WTC11 (cell line): ENCODE results near the gene SEC14L6.

Experiments used
- CBFB ChIP-seq: sonication (generic); formaldehyde crosslinking; IDR thresholded peaks from 2 replicates; pipeline ENCODE4 v1.8.1; 2022; ENCODE audit warnings: mild to moderate bottlenecking, low read depth, missing genetic modification reagents
- NFE2L1 ChIP-seq: sonication (generic); formaldehyde crosslinking; IDR thresholded peaks from 2 replicates; pipeline ENCODE4 v1.8.1; 2023; ENCODE audit warnings: missing genetic modification reagents
- NR1H2 ChIP-seq: sonication (generic); formaldehyde crosslinking; IDR thresholded peaks from 2 replicates; pipeline ENCODE4 v1.9.0; 2021; ENCODE audit warnings: mild to moderate bottlenecking, moderate library complexity, missing genetic modification reagents
- NR3C1 ChIP-seq: sonication (generic); formaldehyde crosslinking; conservative IDR thresholded peaks from 2 replicates; pipeline ENCODE4 v1.8.1; 2023; ENCODE audit warnings: low read depth, mild to moderate bottlenecking, missing genetic modification reagents
- SMAD3 ChIP-seq: sonication (generic); formaldehyde crosslinking; IDR thresholded peaks from 2 replicates; pipeline ENCODE4 v1.8.0; 2022; ENCODE audit warnings: missing genetic modification reagents, mild to moderate bottlenecking, borderline replicate concordance
- SP1 ChIP-seq: sonication (generic); formaldehyde crosslinking; conservative IDR thresholded peaks from 2 replicates; pipeline ENCODE4 v1.8.1; 2022; ENCODE audit warnings: missing genetic modification reagents
- TCF7 ChIP-seq: sonication (generic); formaldehyde crosslinking; IDR thresholded peaks from 2 replicates; pipeline ENCODE4 v1.8.0; 2022; ENCODE audit warnings: mild to moderate bottlenecking, low read depth, missing genetic modification reagents, moderate library complexity
- TEAD4 ChIP-seq: sonication (generic); formaldehyde crosslinking; IDR thresholded peaks from 2 replicates; pipeline ENCODE4 v1.8.0; 2022; ENCODE audit warnings: mild to moderate bottlenecking, missing genetic modification reagents
- TP53 ChIP-seq: sonication (generic); formaldehyde crosslinking; IDR thresholded peaks from 2 replicates; pipeline ENCODE4 v1.8.1; 2023; ENCODE audit warnings: mild to moderate bottlenecking, missing genetic modification reagents
- TF ChIP-seq, protein P1 (sequence below): fragments of 200-600 bp; IDR thresholded peaks from 2 replicates; pipeline ENCODE4 v1.8.0; 2022; ENCODE audit warnings: antibody characterized with exemption
- TF ChIP-seq, protein P2 (sequence below): fragments of 250-450 bp; sonication (Bioruptor Pico); conservative IDR thresholded peaks from 2 replicates; pipeline ENCODE4 v1.9.0; 2021; ENCODE audit warnings: mild to moderate bottlenecking
- TF ChIP-seq, protein P3 (sequence below): fragments of 250-450 bp; sonication (Bioruptor Pico); IDR thresholded peaks from 2 replicates; pipeline ENCODE4 v1.9.0; 2021; ENCODE audit warnings: moderate library complexity, mild to moderate bottlenecking, inconsistent platforms, borderline replicate concordance
- TF ChIP-seq, protein P4 (sequence below): sonication (generic); formaldehyde crosslinking; IDR thresholded peaks from 2 replicates; pipeline ENCODE4 v1.8.1; 2022; ENCODE audit warnings: missing genetic modification reagents, borderline replicate concordance
- TF ChIP-seq, protein P5 (sequence below): sonication (generic); formaldehyde crosslinking; IDR thresholded peaks from 2 replicates; pipeline ENCODE4 v1.8.1; 2022; ENCODE audit warnings: low read depth, missing genetic modification reagents, borderline replicate concordance

DNA sequence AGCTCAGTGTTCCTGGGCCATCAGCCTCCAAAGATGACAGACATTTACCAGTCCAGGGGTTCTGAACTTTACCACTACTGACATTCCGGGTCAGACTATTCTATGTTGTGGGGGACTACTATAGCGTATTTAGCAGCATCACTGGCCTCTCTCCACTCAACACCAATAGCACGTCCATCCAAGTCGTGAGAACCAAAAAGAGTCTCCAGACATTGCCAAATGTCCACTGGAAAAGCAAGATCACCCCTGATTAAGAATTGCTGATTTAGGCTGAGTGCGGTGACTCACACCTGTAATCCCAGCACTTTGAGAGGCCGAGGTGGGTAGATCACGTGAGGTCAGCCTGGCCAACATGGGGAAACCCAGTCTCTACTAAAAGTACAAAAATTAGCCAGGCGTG lies 39.9 kb upstream of the SEC14L6 start:
- no peak for TF ChIP-seq TCF7 (CRISPR knock-in tag)
- no peak for TF ChIP-seq NR3C1
- TF ChIP-seq, protein P1, sequence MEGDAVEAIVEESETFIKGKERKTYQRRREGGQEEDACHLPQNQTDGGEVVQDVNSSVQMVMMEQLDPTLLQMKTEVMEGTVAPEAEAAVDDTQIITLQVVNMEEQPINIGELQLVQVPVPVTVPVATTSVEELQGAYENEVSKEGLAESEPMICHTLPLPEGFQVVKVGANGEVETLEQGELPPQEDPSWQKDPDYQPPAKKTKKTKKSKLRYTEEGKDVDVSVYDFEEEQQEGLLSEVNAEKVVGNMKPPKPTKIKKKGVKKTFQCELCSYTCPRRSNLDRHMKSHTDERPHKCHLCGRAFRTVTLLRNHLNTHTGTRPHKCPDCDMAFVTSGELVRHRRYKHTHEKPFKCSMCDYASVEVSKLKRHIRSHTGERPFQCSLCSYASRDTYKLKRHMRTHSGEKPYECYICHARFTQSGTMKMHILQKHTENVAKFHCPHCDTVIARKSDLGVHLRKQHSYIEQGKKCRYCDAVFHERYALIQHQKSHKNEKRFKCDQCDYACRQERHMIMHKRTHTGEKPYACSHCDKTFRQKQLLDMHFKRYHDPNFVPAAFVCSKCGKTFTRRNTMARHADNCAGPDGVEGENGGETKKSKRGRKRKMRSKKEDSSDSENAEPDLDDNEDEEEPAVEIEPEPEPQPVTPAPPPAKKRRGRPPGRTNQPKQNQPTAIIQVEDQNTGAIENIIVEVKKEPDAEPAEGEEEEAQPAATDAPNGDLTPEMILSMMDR, result no peak
- TF ChIP-seq, protein P2, sequence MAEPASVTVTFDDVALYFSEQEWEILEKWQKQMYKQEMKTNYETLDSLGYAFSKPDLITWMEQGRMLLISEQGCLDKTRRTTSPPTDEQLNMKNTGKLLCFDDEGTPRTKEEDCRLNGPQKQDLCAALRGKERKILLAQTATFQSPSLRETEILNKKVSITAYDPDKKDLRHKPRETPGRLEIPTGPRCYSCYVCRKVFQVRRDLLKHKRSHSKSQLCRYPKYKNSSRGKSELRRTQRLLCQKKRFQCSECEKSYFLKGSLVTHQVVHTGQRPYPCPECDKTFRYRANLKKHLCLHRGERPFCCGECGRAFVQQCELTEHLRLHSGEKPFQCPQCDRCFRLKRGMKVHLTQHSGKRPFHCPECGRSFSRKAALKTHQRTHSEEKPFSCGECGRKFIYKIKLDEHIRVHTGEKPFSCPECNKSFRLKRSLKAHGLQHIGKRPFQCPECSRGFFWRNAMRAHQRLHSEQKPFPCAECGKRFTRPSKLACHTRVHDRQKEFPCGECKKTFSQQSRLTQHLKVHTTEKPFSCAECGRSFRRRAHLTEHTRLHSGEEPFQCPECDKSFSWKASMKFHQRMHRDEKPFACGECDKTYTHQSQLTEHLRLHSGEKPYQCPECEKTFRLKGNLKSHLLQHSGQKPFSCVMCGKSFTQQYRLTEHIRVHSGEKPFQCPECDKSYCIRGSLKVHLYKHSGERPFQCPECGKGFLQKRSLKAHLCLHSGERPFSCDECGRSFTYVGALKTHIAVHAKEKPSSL, result no peak
- TF ChIP-seq, protein P3, sequence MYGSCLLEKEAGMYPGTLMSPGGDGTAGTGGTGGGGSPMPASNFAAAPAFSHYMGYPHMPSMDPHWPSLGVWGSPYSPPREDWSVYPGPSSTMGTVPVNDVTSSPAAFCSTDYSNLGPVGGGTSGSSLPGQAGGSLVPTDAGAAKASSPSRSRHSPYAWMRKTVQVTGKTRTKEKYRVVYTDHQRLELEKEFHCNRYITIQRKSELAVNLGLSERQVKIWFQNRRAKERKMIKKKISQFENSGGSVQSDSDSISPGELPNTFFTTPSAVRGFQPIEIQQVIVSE (CRISPR knock-in tag), result no peak
- TF ChIP-seq CBFB (CRISPR knock-in tag), result no peak
- TF ChIP-seq SP1 (CRISPR knock-in tag), result no peak
- no peak for TF ChIP-seq TP53
- TF ChIP-seq, protein P4, sequence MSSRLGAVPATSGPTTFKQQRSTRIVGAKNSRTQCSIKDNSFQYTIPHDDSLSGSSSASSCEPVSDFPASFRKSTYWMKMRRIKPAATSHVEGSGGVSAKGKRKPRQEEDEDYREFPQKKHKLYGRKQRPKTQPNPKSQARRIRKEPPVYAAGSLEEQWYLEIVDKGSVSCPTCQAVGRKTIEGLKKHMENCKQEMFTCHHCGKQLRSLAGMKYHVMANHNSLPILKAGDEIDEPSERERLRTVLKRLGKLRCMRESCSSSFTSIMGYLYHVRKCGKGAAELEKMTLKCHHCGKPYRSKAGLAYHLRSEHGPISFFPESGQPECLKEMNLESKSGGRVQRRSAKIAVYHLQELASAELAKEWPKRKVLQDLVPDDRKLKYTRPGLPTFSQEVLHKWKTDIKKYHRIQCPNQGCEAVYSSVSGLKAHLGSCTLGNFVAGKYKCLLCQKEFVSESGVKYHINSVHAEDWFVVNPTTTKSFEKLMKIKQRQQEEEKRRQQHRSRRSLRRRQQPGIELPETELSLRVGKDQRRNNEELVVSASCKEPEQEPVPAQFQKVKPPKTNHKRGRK (CRISPR knock-in tag), result no peak
- no peak for TF ChIP-seq TEAD4
- TF ChIP-seq, protein P5, sequence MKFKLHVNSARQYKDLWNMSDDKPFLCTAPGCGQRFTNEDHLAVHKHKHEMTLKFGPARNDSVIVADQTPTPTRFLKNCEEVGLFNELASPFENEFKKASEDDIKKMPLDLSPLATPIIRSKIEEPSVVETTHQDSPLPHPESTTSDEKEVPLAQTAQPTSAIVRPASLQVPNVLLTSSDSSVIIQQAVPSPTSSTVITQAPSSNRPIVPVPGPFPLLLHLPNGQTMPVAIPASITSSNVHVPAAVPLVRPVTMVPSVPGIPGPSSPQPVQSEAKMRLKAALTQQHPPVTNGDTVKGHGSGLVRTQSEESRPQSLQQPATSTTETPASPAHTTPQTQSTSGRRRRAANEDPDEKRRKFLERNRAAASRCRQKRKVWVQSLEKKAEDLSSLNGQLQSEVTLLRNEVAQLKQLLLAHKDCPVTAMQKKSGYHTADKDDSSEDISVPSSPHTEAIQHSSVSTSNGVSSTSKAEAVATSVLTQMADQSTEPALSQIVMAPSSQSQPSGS (CRISPR knock-in tag), result no peak
- TF ChIP-seq NR1H2, result no peak
- TF ChIP-seq NFE2L1, result no peak
- TF ChIP-seq SMAD3 (CRISPR knock-in tag), result no peak
